Measurements from ENCODE around the gene CCDC3.

CCDC3 gene

DNA sequence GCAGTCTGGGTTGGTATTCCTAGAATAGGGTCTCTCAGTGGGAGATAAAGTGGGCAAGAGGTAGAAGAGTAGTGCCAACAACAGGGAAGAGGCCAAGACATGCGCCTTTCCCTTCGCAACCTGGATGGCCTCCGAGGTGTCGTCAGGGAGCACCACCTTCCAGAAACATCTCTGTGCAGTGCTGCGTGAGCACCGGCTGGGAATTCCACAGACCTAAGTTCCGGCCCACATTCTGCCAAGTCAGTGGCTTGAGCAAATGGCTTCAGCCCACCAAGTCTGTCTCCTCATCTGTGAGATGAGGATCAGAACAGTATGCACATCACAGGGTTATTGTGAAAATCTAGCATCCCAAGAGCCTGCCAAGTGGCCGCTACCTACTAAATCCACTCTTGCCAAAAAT is 40.6 kb downstream of the CCDC3 start:
- DNase-seq, result no peak

DNA sequence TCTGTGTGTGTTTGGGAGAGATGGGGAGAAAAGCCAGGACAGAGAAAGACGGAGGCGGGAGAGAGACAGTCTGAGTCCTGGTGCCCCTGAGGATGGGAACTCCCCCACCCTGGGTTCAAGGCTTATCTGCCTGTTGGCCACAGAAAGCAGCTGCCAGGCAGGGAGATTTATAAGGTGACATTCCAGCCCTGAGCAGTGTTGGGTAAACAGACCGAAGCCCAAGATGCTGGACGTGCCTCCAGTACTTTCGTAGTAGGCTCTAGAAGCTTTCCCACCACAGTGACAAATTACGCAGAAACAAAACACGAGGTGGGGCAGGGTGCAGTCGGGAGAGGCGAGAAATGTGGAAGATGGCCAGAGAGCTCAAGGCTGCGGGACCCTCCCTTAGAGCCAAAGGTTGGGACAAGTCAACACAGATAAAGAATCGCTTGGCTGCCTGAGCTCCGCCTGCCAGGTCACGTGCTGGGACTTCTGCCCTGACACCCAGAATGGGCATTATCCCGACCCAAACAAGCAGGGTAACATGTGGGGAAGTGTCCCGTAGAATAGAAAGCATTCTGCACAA is 41.1 kb downstream of the CCDC3 start:
- no peak for DNase-seq

DNA sequence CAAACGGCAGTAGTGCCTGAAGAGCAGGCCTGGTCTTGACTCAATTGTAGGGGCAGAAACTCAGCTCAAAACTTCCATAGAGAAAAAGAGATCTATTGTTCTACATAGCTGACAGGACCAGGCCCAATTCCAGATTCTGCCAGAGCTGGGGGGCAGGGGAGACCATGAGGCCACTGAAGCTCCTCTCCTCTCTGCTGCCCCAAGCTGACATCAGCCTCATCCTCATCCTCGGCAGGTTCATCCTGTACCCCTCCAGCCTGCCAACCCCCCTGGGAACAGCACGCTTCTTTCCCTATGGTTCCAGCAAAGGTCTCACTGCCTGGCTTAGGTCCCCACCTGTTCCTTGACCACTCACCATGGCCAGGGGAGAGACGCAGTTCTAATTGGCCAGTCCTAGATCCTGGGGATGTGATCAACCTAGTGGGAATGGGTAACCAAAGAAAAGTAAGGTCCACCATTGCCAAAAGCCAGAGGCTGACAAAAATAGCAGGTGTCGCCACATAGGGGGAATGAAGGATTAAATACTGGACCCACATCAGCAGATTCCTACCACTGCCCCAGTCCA is 42.9 kb downstream of the CCDC3 start:
- DNase-seq, result no peak

DNA sequence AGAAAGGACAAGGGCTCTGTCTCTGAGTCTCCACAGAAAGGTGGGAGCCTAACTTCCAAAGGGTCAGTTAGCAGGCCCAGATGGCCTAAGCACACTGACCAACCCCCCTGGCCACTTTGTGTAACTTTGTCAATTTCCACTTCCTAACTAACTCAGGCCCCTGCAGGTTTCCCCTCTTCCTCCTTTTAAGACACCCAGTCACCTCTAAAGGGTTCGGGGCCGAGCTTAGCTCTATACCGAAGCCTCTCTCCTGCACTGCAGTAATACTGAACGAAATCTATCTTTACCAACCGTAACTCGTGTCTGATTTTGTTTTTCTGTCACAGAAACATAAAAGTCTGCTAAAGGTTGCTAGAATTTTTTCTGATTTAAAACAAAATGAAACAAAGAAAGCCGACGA is 44.4 kb downstream of the CCDC3 start:
- DNase-seq, result no peak

DNA sequence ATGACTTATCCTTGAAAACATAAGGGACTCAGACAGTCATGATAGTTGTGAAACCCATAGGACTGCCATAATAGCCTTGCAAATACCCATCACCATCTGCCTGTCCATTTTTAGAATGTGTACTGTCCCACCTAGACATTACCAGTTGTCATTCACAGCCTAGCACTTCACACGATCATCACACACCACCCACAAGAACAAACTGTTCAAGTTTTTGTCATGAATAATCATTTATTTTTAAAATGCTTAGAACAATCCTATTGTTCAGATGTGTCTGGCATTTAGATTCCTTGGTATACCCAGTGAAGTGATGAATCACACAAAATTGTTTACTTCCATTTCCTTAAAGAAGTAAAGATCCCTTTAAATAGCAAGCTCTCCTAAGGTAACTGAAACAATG is 46.6 kb downstream of the CCDC3 start:
- DNase-seq, result no peak

DNA sequence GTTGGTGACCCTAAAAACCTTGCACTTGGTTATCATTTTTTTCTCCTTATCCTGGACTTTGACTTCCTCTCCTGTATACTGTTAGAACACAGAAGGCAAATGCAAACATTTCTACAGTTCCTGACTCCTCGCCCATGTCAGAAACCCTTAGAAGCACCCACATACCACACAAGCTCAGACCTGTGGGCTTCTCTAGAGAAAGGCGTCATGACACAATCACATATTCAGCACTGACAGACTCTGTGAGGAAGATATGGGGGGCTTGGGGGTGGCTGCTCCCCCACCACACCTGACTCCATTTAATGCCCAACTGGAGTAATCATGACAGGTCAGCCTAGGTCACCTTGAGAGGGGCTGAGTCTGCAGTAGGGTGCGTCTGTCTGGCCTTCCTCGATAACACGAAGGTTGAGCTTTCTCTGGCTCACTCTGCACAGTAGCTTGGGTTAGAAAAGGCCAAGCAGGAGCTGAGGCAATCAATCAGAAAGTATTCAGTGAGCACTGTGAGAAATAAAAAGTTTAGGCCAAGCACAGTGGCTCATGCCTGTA is 50.9 kb downstream of the CCDC3 start:
- DNase-seq, result no peak

DNA sequence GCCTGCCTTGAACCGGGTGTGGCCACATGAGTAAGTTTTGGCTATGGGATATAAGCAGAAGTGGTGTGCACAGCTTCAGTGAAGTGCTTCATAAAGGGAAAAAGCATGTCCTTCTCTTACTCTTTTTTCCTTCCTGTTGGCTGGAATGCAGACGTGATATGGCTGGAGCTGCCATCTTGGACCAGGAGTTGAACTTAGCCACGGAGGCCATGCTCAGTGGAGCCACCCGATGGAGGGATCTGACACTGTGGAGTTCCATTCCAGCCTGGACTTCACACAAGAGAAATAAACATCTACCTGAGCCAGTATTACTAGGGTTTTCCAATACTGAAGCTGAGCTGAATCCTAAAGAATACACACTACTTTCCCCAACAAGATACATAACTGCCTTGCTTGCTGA is 52.3 kb downstream of the CCDC3 start:
- no peak for DNase-seq

DNA sequence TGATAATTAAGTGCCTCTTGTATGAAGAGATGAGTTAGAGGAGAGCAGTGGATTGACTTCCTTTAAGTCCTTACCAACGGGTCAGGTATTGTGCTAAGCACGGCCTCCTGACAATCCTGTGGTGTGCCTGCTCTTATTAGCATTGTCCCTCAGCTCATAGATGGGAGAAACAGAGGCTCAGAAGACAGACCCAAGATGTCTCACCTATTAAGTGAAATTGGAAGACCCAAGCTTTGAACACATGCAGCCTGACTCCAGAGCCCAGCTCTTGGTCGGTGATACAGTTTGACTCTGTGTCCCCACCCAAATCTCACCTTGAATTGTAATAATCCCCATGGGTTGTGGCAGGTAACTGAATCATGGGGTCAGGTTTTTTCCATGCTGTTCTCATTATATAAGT is 53.8 kb downstream of the CCDC3 start:
- DNase-seq, result no peak

DNA sequence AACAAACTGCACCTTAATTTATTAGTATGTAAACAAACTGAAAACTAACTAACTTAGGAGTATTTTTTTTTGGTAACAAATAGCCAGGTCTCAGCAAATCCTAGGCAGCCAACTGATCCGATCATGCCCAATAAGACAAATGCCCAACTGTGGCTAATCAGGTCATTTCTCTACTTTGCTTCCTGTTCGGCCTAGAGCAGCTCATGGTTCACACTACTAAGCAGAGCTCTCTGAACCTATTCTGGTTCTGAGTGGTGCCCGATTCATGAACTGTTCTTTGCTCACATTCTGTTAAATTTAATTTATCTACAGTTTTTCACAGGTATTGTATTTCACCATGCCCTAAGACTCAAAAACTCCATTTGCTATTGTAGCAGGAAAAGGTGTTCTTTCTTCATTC is 55.1 kb downstream of the CCDC3 start:
- no peak for DNase-seq

DNA sequence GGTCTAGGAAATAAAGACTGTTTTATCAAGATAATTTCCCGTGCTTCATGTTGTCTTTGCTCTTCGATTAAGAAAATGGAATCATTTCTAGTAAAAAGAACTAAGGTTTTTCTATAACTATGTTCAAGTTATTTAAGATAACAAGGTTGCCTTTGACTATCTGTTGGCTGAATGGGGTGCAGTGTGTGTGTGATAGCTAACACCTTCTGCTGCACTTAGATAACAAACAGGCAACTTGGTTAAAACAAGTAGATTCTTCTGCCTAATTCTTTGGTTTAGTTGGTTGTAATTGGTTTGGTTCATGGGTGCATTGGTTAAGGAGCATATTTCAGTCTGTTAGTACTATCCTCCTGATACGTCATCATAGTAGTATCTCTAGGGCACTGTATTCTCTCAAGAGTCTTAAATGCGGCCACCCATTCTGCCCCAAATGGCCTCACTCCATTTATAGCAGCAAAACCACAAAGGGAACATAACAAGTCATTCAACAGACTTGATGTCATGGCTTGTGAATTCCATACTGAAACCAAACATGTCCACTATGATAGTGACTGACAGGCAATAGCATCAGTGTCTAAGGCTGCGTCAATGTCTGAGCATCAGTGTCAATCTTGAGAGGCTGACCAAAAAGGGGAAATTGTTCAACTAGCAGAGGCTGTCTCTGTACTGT is 55.7 kb downstream of the CCDC3 start:
- no peak for DNase-seq

DNA sequence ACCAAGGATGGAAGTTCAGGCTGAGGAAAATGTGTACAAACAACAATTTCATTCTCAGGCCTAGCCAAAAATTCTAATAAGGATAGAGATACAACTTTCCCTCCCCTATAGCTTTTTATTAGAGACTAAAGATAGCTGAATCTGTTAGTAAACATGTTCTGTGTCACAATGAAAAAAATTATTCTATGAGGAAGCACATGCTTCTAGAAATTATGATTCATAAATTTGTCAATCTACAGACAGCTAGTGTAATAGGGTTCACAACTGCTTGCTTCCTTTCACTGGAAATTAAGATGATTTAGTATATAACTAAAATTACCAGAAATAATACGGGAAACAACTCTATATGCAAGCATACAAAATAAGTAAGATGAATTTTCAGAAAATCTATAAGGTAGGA is 56.6 kb downstream of the CCDC3 start:
- no peak for DNase-seq

DNA sequence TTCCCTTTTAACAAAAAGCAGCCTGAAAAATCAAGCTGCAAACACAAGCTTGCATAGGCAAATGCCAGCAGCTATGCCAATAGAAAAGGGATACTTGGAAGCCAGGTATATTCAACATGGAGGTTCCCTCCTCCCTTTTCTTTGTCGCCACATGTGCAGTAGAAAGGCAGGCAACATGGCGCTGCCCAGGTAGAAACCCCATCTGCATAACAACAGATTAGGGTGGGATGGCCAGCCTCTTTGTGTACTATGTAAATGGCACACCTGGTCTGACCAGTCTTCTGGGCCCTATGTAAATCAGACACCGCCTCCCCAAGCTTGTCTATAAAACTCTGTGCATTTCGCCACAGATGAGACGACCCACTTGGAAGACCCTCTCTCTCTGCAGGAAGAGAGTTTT is 58.1 kb downstream of the CCDC3 start:
- DNase-seq, result no peak

DNA sequence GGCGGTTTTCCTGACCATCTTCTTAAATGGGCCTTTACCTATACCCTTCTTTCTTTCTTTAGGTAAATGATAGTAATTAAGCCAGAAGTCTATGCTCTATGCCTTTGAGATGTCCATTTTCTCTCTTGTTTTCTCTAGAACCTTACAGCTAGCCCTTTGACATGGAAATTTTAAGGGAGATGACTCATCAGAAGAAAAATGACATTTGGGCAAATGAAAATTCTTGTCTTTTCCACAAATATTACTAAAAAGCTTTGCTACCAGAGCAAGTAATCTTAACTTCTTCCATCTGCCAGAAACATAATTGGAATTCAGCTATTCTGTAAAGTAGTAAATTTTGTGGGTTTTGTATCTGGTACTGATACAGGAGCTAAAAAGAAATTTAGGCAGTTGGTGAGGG is 59.5 kb downstream of the CCDC3 start:
- peak; percentile 39 for DNase-seq

DNA sequence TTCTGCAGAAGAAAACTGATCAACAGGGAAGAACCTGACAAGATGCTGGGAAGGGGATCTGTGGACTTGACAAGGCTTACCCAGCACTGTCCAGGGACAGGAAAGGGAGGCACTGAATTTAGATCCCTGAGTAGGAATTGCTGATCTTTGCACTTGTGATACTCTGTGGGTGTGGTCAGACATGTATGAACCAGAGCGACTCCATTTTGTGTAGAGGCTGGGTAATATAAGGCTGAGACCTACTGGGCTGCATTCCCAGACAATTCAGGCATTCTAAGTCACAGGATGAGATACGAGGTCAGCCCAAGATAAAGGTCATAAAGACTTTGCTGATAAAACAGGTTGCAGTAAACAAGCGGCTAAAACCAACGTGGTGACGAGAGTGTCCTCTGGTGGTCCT is 60.7 kb downstream of the CCDC3 start:
- DNase-seq, result no peak

DNA sequence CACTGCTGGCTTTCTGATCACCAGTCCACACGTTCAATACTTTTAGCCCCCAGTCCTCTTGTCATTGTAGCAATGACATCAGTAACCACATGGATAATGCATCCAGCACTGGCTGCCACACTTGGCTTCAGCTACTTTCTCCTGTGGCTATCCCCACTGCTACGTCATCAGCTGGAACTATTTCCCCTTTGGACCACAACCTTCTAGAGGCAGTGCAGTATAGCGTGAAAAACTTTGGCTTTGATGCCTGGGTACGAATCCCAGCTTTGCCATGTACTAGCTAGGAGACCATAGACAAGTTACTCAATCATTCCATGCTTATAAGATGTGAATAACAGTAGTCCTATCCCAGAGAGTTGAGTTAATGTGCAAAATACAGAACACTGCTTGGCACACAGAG is 63.2 kb downstream of the CCDC3 start:
- DNase-seq, result peak; percentile 17

DNA sequence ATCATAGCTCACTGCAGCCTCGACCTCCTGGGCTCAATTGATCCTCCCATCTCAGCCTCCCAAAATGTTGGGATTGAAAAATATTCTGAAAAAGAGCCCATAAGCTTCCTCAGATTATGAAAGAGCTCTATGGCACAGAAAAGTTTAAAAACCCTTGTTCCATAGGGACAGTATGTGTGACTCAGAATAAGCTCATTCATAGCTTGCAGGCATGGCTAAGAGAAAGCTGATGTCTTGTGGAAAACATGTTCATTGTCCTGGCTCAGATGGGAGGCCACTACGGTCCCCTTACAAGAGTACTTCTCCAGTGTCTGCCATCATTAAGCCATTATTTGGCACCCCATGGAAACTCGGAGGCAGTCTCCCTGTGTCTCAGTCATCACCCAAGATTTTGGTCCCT is 64.0 kb downstream of the CCDC3 start:
- peak; percentile 16 for DNase-seq

DNA sequence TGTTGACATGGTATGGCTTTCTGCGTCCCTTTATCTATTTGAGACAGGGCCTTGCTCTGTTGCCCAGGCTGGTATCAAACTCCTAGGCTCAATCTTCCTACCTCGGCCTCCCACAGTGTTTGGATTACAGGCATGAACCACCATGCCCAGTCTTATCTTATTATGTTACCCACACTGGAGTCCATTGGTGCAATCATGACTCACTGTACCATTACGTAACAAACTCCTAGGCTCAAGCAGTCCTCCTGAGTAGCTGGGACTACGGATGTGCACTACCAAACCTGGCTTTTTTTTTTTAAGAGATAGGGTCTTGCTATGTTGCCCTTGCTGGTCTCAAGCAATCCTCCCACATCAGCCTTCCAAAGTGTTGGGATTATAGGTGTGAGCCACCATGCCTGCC is 66.7 kb downstream of the CCDC3 start:
- peak; percentile 13 for DNase-seq

DNA sequence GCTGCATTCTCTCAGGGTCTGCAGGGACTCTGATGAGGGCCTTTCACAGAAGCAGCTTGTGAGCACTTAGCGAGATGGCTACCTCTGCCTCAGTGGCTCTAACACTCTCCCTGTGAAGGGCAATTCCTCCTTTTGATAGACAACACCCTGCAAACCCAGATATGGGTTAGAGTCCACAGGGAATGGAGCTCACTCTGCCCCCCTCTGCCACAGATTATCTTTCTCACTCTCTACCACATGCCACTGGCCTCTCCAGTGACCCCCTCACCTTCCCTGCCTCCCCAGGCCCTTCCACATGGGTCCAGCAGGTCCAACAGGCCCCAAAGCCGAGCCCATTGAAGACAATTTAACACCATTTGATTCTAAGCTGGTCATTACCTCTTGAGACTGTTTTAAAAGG is 72.1 kb downstream of the CCDC3 start:
- no peak for DNase-seq

DNA sequence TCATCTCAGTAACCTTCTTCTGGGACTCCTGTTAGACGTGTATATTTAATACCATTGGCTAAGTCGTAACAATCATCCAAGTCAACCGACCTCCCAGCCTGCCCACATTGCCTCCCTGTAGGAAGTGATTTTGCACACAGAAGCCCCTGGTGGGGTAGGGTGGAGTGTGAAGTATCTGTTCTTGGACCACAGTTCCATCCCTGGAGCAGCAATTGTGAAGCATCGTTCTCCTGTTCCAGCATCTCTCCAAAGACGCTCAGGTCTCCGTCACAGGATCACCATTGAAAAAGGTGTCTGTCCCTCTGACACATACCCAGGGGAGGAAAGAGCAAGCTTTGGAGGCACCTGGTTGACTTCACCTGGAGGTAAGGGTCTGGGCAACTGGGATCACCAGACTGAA is 72.9 kb downstream of the CCDC3 start:
- DNase-seq, result no peak

DNA sequence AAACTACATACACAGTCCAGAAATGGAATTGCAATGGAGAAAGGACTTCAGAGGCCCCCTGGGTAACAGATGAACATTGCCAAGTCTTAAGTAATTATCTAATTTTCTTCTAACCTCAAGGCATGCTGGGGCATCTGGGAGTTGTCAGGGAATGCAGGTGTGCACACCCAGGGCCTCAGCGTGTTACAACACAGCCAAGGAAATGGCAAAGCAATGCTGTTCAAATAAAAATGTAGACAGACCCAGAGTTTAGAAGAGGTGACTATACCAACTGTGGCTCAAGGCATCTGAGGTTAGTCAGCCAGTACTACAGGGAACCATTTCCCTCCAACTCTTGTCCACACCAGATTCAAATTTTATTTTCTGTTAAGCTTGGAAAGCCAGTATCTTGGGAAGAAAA is 73.6 kb downstream of the CCDC3 start:
- DNase-seq, result no peak

DNA sequence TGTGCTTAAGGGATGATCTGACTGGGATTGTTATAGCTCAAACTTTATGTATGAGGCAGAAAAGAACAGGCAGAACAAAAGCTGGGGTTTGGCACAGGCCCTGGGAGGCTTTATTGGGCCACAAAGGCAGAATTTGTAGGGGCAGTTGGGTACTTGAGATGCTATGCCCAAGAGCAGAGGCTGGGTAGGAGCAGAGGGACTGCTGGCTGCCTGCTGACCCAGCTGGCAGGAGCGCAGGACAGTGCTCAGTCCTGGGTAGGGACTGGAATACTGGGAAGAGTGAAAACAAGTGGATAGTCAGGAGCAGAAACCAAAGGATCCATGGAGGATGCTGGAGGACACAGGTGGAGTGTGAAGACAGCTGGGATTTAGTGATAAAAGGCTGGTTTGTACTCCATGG is 75.7 kb downstream of the CCDC3 start:
- DNase-seq, result no peak

DNA sequence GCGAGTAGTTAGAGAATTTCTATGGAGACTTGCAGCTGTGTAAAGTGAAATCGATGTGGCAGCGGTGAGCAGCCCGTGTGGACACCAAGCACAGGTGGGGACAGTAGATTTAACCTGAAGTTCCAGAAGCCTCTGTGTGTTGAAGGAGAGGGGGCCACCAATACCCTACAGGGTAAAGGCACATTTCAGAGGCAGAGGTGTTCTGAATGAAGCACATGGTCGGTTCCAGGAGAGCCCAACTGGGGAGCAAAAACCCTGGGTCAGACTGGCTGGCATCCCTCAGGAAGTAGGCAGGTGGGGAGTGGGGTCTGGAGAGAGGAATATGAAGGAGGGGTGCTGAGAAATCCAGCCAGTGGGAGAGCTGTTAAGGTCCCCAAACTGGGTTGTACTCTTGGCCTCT is 76.6 kb downstream of the CCDC3 start:
- no peak for DNase-seq

DNA sequence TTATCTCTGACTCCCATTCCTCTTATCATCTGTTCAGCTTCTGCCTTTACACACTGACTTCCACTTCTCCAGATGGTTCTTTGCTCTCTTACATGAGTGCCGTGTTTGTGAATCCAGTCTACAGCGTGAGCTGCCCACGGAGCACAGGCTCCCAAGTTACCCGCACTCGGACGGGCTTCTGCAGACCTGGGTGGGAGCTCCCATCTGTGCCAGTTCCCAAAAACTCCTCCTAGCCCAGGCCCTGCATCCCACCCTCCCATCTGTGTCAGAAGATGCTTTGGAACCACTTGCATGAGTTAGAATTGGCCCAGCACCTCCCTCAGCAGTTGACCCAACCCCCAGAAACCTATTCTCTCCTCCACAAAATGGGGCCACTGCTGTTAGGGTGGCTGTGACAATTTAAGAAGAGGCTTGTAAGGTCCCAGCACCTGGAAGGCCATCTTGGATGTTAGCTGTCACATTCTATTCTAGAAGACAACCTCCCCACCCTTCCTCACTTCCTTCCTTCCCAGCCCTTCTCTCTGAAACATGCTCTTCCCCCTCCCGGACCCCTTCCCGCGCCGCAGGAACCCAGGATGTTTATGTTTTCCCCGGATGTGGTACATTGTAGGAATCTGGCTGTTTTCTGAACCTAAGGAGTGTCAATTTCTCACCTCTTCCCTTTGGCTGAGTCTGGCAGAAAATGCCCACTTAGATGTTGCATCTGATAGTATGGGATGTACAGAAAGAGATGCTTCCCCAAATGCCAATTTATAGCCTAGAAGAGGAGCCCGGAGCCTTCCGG is 79.2 kb downstream of the CCDC3 start:
- no peak for DNase-seq

DNA sequence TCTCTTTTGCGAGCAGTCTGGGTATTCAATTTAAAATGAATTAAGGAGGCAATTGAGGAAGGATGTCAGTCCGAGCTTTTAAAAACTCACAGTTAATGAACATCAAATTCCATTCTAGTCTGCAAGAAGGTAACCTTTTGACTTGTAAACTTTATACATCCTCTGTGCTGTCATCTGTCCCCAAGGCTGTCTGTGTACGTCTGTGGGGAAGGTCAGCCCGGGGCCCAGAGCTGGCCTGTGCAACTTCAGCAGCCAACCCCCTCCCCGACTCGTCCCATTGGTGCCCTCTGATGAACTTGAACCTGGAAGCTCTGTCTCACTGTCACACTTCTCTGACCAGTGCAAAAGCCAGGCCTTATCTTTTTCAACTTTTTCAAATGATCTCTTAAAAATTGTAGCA is 80.3 kb downstream of the CCDC3 start:
- DNase-seq, result no peak
